ENCODE data around the gene MDM4. TPM values are rescaled to one million over a fixed set of nuclear protein-coding genes. Genes with fewer than 3 reads are reported as not detected.

MDM4 gene
- total RNA-seq, 1 donor from 2014 or later, result 41.1 TPM

DNA sequence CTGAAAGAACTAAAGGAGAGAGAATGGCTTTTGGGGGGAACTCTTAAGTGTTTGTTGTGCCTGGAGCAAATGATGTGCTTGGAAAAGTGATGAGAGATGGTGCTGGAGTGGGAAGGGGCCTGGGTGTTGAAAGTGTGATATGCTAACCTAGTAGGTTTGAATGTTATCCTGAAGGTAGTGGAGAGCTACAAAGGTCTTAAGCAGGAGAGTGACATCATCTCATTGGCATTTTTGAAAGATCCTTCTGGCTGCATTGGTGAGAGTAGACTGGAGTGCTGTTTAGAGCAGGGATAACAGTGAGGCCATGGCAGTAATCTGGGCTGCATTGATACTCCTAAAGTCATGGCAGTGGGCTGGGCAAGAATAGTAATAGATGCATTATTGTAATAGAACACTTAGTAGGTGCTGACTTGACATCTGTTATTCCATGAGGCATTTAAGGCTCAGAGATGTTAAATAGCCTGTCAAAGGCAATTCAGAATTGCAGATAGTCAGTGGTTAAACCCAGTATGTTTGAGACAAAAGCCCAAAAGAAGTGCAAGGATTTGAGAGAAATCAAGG is 44.5 kb downstream of the MDM4 start:
- H3K27ac Mint-ChIP-seq (ENCODE audit: unreplicated experiment), result peak overlapping the region; percentile 51
- Histone ChIP-seq H3K4me1 (ENCODE audit: insufficient read depth, low read length) (no peaks in the 10 kb centered on the region), H3K27ac (ENCODE audit: low read depth, low read length) (no peak overlapping the region), H3K36me3 (ENCODE audit: insufficient read depth, low read length) (no peaks in the 10 kb centered on the region), H3K9me3 (ENCODE audit: insufficient read depth, low read depth, low read length) (no peaks in the 10 kb centered on the region), H3K79me2 (ENCODE audit: insufficient read depth, low read length) (no peaks in the 10 kb centered on the region), H3K27me3 (ENCODE audit: insufficient read depth, low read length) (no peaks in the 10 kb centered on the region), H3K4me3 (ENCODE audit: insufficient read depth, low read depth, low read length) (no peak overlapping the region), H3K9ac (ENCODE audit: low read length) (no peak overlapping the region), H4K20me1 (ENCODE audit: insufficient read depth, low read length) (peaks cover 19% of the 10 kb centered on the region), H2AFZ (ENCODE audit: low read depth, low read length) (no peak overlapping the region), H3K4me2 (ENCODE audit: low read length) (no peak overlapping the region)
- DNase-seq (ENCODE audit: low read depth) (peak; percentile 60), FAIRE-seq (no peak)
- peak overlapping the region; percentile 42 for H3K4me3 Mint-ChIP-seq (ENCODE audit: unreplicated experiment)
- H3K4me1 Mint-ChIP-seq (ENCODE audit: low read depth, unreplicated experiment), result peaks cover 25% of the 10 kb centered on the region
- TF ChIP-seq, protein P1, sequence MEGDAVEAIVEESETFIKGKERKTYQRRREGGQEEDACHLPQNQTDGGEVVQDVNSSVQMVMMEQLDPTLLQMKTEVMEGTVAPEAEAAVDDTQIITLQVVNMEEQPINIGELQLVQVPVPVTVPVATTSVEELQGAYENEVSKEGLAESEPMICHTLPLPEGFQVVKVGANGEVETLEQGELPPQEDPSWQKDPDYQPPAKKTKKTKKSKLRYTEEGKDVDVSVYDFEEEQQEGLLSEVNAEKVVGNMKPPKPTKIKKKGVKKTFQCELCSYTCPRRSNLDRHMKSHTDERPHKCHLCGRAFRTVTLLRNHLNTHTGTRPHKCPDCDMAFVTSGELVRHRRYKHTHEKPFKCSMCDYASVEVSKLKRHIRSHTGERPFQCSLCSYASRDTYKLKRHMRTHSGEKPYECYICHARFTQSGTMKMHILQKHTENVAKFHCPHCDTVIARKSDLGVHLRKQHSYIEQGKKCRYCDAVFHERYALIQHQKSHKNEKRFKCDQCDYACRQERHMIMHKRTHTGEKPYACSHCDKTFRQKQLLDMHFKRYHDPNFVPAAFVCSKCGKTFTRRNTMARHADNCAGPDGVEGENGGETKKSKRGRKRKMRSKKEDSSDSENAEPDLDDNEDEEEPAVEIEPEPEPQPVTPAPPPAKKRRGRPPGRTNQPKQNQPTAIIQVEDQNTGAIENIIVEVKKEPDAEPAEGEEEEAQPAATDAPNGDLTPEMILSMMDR (IDR thresholded peaks at IDR 0.05; ENCODE audit: insufficient read depth, low read depth, low read length), result no peak
- TF ChIP-seq EZH2 (IDR thresholded peaks at IDR 0.05; ENCODE audit: insufficient read depth, low read length), result no peak
- peaks cover 5% of the 10 kb centered on the region for H3K36me3 Mint-ChIP-seq (ENCODE audit: low read depth, unreplicated experiment)
- no peaks in the 10 kb centered on the region for H3K27me3 Mint-ChIP-seq (ENCODE audit: low read depth, unreplicated experiment)
- H3K9me3 Mint-ChIP-seq (ENCODE audit: unreplicated experiment), result no peaks in the 10 kb centered on the region

- FAIRE-seq, result no peak
- no peak overlapping the region for H3K4me3 Mint-ChIP-seq (ENCODE audit: unreplicated experiment)
- no peak overlapping the region for H2AFZ ChIP-seq (ENCODE audit: low read depth, low read length)
Measured at GRCh38 chr1:204562075-204562990, 46.1 kb downstream of the MDM4 start.

More at GRCh38 chr1:204562075-204562990, 46.1 kb downstream of the MDM4 start:
- Histone ChIP-seq H3K4me1 (ENCODE audit: insufficient read depth, low read length) (no peaks in the 10 kb centered on the region), H3K9me3 (ENCODE audit: insufficient read depth, low read depth, low read length) (no peaks in the 10 kb centered on the region), H3K4me3 (ENCODE audit: insufficient read depth, low read depth, low read length) (no peak overlapping the region), H3K79me2 (ENCODE audit: insufficient read depth, low read length) (no peaks in the 10 kb centered on the region), H3K27ac (ENCODE audit: low read depth, low read length) (no peak overlapping the region), H4K20me1 (ENCODE audit: insufficient read depth, low read length) (peaks cover 9% of the 10 kb centered on the region), H3K27me3 (ENCODE audit: insufficient read depth, low read length) (no peaks in the 10 kb centered on the region), H3K4me2 (ENCODE audit: low read length) (no peak overlapping the region), H3K9ac (ENCODE audit: low read length) (no peak overlapping the region), H3K36me3 (ENCODE audit: insufficient read depth, low read length) (no peaks in the 10 kb centered on the region)
- H3K27ac Mint-ChIP-seq (ENCODE audit: unreplicated experiment), result peak overlapping the region; percentile 16
- DNase-seq (ENCODE audit: low read depth), result no peak
- H3K9me3 Mint-ChIP-seq (ENCODE audit: unreplicated experiment), result no peaks in the 10 kb centered on the region
- TF ChIP-seq, protein P1 (IDR thresholded peaks at IDR 0.05; ENCODE audit: insufficient read depth, low read depth, low read length), result no peak
- TF ChIP-seq EZH2 (IDR thresholded peaks at IDR 0.05; ENCODE audit: insufficient read depth, low read length), result no peak
- H3K4me1 Mint-ChIP-seq (ENCODE audit: low read depth, unreplicated experiment), result peaks cover 31% of the 10 kb centered on the region
- peaks cover 6% of the 10 kb centered on the region for H3K36me3 Mint-ChIP-seq (ENCODE audit: low read depth, unreplicated experiment)
- no peaks in the 10 kb centered on the region for H3K27me3 Mint-ChIP-seq (ENCODE audit: low read depth, unreplicated experiment)
